ELR (cell line): Measurements from ENCODE around the gene CSF2RB.
A peak's percentile ranks its signal among the peaks of the same experiment; 100 is the strongest.

Experiments
- DNase-seq: peaks from one replicate; pipeline ENCODE4 v3.0.0-alpha.2; 2015; ENCODE audit warnings: low read depth

CSF2RB gene

DNA sequence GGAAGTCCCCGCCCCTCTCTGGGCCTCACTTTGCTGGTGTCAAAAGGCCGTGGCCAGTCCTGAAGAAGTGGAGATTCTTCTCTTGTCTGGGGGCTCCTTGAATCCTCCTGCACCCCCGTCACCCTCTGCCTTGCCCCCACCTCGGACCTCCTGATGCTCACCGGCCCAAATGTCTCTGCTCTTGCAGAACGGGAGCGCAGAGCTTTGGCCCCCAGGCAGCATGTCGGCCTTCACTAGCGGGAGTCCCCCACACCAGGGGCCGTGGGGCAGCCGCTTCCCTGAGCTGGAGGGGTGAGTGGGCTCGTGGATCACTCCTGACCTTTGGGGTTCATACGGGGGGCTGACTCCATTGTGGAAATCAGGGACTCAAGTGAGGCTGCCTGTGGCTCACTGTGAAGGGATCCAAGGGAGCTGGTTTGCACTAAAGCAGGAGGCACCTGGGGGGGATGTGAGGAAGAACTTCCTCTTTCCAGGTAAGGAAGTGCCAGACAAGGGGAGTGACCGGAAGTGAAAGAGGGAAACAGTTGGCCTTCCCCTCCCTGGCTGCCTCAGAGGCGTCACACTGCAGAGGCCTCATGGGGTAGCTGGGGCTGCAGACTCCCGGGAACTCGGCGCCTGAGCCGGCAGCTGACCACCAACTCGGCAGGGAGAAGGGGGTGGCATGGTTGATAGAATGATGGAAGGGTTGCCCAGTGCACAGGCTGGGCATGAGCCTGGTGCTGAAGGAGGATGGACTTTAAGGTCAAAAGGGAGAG, 23.1 kb downstream of the CSF2RB start:
- no peak for DNase-seq

DNA sequence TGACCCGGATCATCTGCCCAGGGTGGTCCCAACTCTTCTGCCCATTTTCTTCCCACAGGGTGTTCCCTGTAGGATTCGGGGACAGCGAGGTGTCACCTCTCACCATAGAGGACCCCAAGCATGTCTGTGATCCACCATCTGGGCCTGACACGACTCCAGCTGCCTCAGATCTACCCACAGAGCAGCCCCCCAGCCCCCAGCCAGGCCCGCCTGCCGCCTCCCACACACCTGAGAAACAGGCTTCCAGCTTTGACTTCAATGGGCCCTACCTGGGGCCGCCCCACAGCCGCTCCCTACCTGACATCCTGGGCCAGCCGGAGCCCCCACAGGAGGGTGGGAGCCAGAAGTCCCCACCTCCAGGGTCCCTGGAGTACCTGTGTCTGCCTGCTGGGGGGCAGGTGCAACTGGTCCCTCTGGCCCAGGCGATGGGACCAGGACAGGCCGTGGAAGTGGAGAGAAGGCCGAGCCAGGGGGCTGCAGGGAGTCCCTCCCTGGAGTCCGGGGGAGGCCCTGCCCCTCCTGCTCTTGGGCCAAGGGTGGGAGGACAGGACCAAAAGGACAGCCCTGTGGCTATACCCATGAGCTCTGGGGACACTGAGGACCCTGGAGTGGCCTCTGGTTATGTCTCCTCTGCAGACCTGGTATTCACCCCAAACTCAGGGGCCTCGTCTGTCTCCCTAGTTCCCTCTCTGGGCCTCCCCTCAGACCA, 24.0 kb downstream of the CSF2RB start:
- no peak for DNase-seq

DNA sequence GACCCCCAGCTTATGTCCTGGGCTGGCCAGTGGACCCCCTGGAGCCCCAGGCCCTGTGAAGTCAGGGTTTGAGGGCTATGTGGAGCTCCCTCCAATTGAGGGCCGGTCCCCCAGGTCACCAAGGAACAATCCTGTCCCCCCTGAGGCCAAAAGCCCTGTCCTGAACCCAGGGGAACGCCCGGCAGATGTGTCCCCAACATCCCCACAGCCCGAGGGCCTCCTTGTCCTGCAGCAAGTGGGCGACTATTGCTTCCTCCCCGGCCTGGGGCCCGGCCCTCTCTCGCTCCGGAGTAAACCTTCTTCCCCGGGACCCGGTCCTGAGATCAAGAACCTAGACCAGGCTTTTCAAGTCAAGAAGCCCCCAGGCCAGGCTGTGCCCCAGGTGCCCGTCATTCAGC, 24.6 kb downstream of the CSF2RB start:
- DNase-seq = no peak

GRCh38 chr22:36938886-36939285, 25.5 kb downstream of the CSF2RB start:
- no peak for DNase-seq

- DNase-seq = no peak
Measured at GRCh38 chr22:36940676-36941075, 27.2 kb downstream of the CSF2RB start.

DNA sequence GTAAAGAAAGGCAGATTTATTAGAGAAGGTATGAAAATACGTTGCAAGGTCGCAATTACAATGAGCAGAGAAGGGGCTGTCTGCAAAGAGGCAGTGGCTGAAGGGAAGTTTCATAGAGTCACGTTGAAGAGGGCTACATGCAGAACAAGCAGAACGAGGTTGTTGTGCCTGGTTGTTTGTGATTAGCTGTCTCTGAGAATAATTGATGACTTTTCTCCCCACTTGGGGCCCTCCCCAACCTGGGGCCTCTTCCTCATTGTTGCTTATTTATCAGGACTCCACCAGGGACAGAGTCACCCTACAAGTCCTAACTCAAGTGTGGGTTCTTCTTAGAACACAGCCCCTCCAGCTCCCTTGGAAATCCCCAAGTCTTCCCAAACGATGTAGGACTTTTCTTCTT, 29.1 kb downstream of the CSF2RB start:
- DNase-seq = no peak

- no peak for DNase-seq
Measured at GRCh38 chr22:36946421-36947158, 33.2 kb downstream of the CSF2RB start.

GRCh38 chr22:36948273-36949225, 35.1 kb downstream of the CSF2RB start:
- DNase-seq = peak; percentile 15

GRCh38 chr22:36950797-36951590, 37.6 kb downstream of the CSF2RB start:
- no peak for DNase-seq

- DNase-seq = no peak
Measured at GRCh38 chr22:36951746-36952145, 38.3 kb downstream of the CSF2RB start.

DNA sequence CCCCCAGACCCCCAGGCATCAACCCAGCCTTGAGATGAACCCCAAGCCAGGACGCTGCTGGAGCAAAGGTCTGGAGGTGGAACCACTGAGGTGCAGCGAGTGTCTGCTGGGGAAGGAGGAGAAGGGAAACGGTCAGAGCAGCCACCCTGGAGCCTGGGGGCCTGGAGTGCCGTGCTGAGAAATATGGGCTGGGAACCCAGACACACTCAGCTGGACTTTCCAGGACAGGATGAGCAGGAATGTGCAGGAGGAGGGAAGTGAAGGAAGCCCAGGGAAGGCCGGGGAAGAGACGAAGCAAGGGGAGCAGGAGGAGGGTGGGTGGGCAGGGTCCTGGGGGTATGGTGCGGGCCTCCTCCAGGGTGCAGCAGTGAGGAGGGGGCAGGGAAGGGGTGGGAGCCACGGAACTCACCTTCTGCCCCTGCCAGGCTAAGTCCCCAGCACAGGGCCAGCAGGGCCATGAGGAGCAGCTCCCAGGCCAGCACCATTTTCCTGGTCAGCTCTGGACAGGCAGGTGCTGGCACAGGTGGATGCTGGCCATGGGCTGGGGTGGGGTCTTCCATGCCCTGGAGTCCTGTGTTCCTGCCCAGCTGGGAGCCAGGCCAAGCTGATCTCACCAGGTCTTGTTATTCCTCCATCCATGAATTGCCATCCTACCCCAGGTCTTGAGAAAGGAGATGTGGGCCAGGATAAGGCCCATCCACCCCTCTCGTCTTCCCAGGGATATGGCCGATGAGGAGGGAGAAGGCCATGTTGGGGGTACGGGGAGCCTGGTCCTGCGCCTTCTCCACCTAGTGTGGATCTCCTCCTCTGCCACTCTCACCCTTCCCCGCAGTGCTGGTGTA, 40.0 kb downstream of the CSF2RB start:
- DNase-seq = no peak

GRCh38 chr22:36954251-36955014, 41.0 kb downstream of the CSF2RB start:
- no peak for DNase-seq

DNA sequence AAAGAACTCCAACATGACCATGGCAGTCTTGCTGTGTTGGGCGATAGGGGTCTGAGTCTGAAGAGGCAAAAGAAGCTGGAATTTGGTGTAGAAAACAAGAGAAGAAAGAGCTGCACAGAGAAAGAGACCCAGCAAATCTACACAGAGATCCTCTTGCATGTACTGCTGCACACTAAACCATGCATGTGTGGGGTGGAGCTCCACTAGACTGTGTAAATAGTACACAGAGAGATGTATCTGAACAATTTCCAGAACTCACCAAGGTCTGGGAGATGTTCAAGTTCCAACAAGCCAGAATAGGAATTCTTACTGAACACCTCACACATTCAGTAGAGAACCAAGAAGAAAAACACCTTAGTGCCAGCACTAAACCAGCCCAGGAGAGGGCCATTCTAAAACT, 42.3 kb downstream of the CSF2RB start:
- DNase-seq = no peak

GRCh38 chr22:36958366-36958765, 44.9 kb downstream of the CSF2RB start:
- DNase-seq = no peak

DNA sequence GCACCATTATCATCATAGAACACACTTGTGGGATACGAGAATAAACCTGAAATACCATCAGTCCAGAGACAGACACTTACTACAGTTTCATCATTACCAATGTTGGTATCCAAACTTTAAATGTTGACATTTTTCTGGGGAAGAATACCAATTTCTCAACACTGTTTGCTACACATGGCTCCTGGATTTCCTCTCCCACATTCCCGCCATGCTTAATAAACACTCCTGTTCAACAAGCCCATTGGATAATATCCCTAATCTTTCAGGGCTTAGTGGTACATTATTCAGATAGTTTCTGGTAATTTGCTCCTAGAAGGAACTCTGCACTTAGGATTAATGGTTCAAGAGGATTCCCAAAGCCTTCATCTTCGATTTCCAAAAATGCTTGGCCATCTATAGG, 48.2 kb downstream of the CSF2RB start:
- no peak for DNase-seq

DNA sequence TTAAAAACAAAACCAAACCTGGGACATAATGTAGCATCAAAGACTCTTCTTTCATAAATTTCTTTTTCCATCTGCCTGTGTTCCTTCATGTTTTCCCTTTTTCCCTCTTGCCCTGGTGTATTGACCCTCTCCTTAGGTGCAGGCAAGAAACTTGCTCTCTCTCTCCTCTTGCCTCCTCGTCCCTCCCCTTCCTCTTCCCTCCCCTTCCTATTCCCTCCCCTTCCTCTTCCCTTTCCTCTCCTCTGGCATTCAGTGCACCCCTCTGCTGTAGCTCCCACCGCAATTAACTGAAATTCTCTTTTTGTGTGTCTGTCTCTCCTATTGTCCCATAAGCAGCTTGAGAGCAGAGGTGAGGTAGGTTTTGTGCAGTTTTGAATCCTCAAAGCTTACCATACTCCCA, 49.9 kb downstream of the CSF2RB start:
- no peak for DNase-seq

GRCh38 chr22:36964106-36964505, 50.7 kb downstream of the CSF2RB start:
- no peak for DNase-seq

- DNase-seq = no peak
Measured at GRCh38 chr22:36965696-36966095, 52.3 kb downstream of the CSF2RB start.

GRCh38 chr22:36966851-36967540, 53.6 kb downstream of the CSF2RB start:
- DNase-seq = peak; percentile 43
